ENCODE results near the gene LRFN4.

The LRFN4 gene

GRCh38 chr11:66877588-66878385 is 20.9 kb downstream of the LRFN4 start:
- no peaks in the 10 kb centered on the region for H3K27me3 ChIP-seq (ENCODE audit: insufficient read depth, low read length)
- no peaks in the 10 kb centered on the region for H3K36me3 ChIP-seq (ENCODE audit: insufficient read depth, low read length)
- H3K4me3 ChIP-seq (ENCODE audit: low read depth, low read length), result no peak overlapping the region
- H3K27ac ChIP-seq (ENCODE audit: low read depth, low read length), result no peak overlapping the region
- no peak overlapping the region for H2AFZ ChIP-seq (ENCODE audit: low read length, unreplicated experiment)
- no peaks in the 10 kb centered on the region for H3K79me2 ChIP-seq (ENCODE audit: control insufficient read depth, insufficient read depth, low read length, unreplicated experiment)
- peaks cover 6% of the 10 kb centered on the region for H3K4me1 ChIP-seq (ENCODE audit: control insufficient read depth, insufficient read depth, low read length, unreplicated experiment)

- no peaks in the 10 kb centered on the region for H3K79me2 ChIP-seq (ENCODE audit: control insufficient read depth, insufficient read depth, low read length, unreplicated experiment)
- H3K36me3 ChIP-seq (ENCODE audit: insufficient read depth, low read length), result no peaks in the 10 kb centered on the region
- H2AFZ ChIP-seq (ENCODE audit: low read length, unreplicated experiment), result no peak overlapping the region
- H3K4me3 ChIP-seq (ENCODE audit: low read depth, low read length), result no peak overlapping the region
- H3K27ac ChIP-seq (ENCODE audit: low read depth, low read length), result no peak overlapping the region
- H3K4me1 ChIP-seq (ENCODE audit: control insufficient read depth, insufficient read depth, low read length, unreplicated experiment), result peaks cover 13% of the 10 kb centered on the region
- no peaks in the 10 kb centered on the region for H3K27me3 ChIP-seq (ENCODE audit: insufficient read depth, low read length)
Observed at GRCh38 chr11:66878474-66878873, 21.6 kb downstream of the LRFN4 start.

- Histone ChIP-seq H3K36me3 (ENCODE audit: insufficient read depth, low read length) (no peaks in the 10 kb centered on the region), H2AFZ (ENCODE audit: low read length, unreplicated experiment) (no peak overlapping the region), H3K4me1 (ENCODE audit: control insufficient read depth, insufficient read depth, low read length, unreplicated experiment) (peaks cover 16% of the 10 kb centered on the region), H3K79me2 (ENCODE audit: control insufficient read depth, insufficient read depth, low read length, unreplicated experiment) (no peaks in the 10 kb centered on the region), H3K4me3 (ENCODE audit: low read depth, low read length) (no peak overlapping the region), H3K27ac (ENCODE audit: low read depth, low read length) (no peak overlapping the region), H3K27me3 (ENCODE audit: insufficient read depth, low read length) (no peaks in the 10 kb centered on the region)
Observed at GRCh38 chr11:66879000-66879399, 22.1 kb downstream of the LRFN4 start.

- H3K4me1 ChIP-seq (ENCODE audit: control insufficient read depth, insufficient read depth, low read length, unreplicated experiment), result peaks cover 16% of the 10 kb centered on the region
- no peaks in the 10 kb centered on the region for H3K36me3 ChIP-seq (ENCODE audit: insufficient read depth, low read length)
- H3K27ac ChIP-seq (ENCODE audit: low read depth, low read length), result no peak overlapping the region
- H3K79me2 ChIP-seq (ENCODE audit: control insufficient read depth, insufficient read depth, low read length, unreplicated experiment), result no peaks in the 10 kb centered on the region
- no peaks in the 10 kb centered on the region for H3K27me3 ChIP-seq (ENCODE audit: insufficient read depth, low read length)
- H2AFZ ChIP-seq (ENCODE audit: low read length, unreplicated experiment), result no peak overlapping the region
- no peak overlapping the region for H3K4me3 ChIP-seq (ENCODE audit: low read depth, low read length)
Observed at GRCh38 chr11:66879583-66879982, 22.7 kb downstream of the LRFN4 start.

- H3K79me2 ChIP-seq (ENCODE audit: control insufficient read depth, insufficient read depth, low read length, unreplicated experiment), result no peaks in the 10 kb centered on the region
- H3K27ac ChIP-seq (ENCODE audit: low read depth, low read length), result no peak overlapping the region
- no peaks in the 10 kb centered on the region for H3K36me3 ChIP-seq (ENCODE audit: insufficient read depth, low read length)
- no peak overlapping the region for H2AFZ ChIP-seq (ENCODE audit: low read length, unreplicated experiment)
- H3K27me3 ChIP-seq (ENCODE audit: insufficient read depth, low read length), result no peaks in the 10 kb centered on the region
- H3K4me3 ChIP-seq (ENCODE audit: low read depth, low read length), result no peak overlapping the region
- peaks cover 16% of the 10 kb centered on the region for H3K4me1 ChIP-seq (ENCODE audit: control insufficient read depth, insufficient read depth, low read length, unreplicated experiment)
Observed at GRCh38 chr11:66879999-66880398, 23.1 kb downstream of the LRFN4 start.

GRCh38 chr11:66880496-66881450 is 23.9 kb downstream of the LRFN4 start:
- H3K27ac ChIP-seq (ENCODE audit: low read depth, low read length), result no peak overlapping the region
- H3K4me3 ChIP-seq (ENCODE audit: low read depth, low read length), result no peak overlapping the region
- no peaks in the 10 kb centered on the region for H3K79me2 ChIP-seq (ENCODE audit: control insufficient read depth, insufficient read depth, low read length, unreplicated experiment)
- H3K4me1 ChIP-seq (ENCODE audit: control insufficient read depth, insufficient read depth, low read length, unreplicated experiment), result peaks cover 20% of the 10 kb centered on the region
- H2AFZ ChIP-seq (ENCODE audit: low read length, unreplicated experiment), result no peak overlapping the region
- H3K36me3 ChIP-seq (ENCODE audit: insufficient read depth, low read length), result no peaks in the 10 kb centered on the region
- H3K27me3 ChIP-seq (ENCODE audit: insufficient read depth, low read length), result no peaks in the 10 kb centered on the region

- Histone ChIP-seq H2AFZ (ENCODE audit: low read length, unreplicated experiment) (no peak overlapping the region), H3K36me3 (ENCODE audit: insufficient read depth, low read length) (no peaks in the 10 kb centered on the region), H3K27ac (ENCODE audit: low read depth, low read length) (no peak overlapping the region), H3K4me3 (ENCODE audit: low read depth, low read length) (no peak overlapping the region), H3K27me3 (ENCODE audit: insufficient read depth, low read length) (no peaks in the 10 kb centered on the region), H3K79me2 (ENCODE audit: control insufficient read depth, insufficient read depth, low read length, unreplicated experiment) (no peaks in the 10 kb centered on the region), H3K4me1 (ENCODE audit: control insufficient read depth, insufficient read depth, low read length, unreplicated experiment) (peaks cover 27% of the 10 kb centered on the region)
Observed at GRCh38 chr11:66881451-66881835, 24.6 kb downstream of the LRFN4 start.

GRCh38 chr11:66881927-66882452 is 25.1 kb downstream of the LRFN4 start:
- no peak overlapping the region for H3K4me3 ChIP-seq (ENCODE audit: low read depth, low read length)
- no peaks in the 10 kb centered on the region for H3K27me3 ChIP-seq (ENCODE audit: insufficient read depth, low read length)
- H3K36me3 ChIP-seq (ENCODE audit: insufficient read depth, low read length), result no peaks in the 10 kb centered on the region
- H3K79me2 ChIP-seq (ENCODE audit: control insufficient read depth, insufficient read depth, low read length, unreplicated experiment), result no peaks in the 10 kb centered on the region
- no peak overlapping the region for H3K27ac ChIP-seq (ENCODE audit: low read depth, low read length)
- H2AFZ ChIP-seq (ENCODE audit: low read length, unreplicated experiment), result no peak overlapping the region
- peaks cover 32% of the 10 kb centered on the region for H3K4me1 ChIP-seq (ENCODE audit: control insufficient read depth, insufficient read depth, low read length, unreplicated experiment)

- H3K36me3 ChIP-seq (ENCODE audit: insufficient read depth, low read length), result no peaks in the 10 kb centered on the region
- H3K27ac ChIP-seq (ENCODE audit: low read depth, low read length), result peak overlapping the region; percentile 89; the same call in 1 of the 2 replicates
- no peaks in the 10 kb centered on the region for H3K27me3 ChIP-seq (ENCODE audit: insufficient read depth, low read length)
- H2AFZ ChIP-seq (ENCODE audit: low read length, unreplicated experiment), result no peak overlapping the region
- peaks cover 38% of the 10 kb centered on the region for H3K4me1 ChIP-seq (ENCODE audit: control insufficient read depth, insufficient read depth, low read length, unreplicated experiment)
- no peak overlapping the region for H3K4me3 ChIP-seq (ENCODE audit: low read depth, low read length)
- H3K79me2 ChIP-seq (ENCODE audit: control insufficient read depth, insufficient read depth, low read length, unreplicated experiment), result no peaks in the 10 kb centered on the region
Observed at GRCh38 chr11:66882561-66883015, 25.7 kb downstream of the LRFN4 start.

- Histone ChIP-seq H3K27ac (ENCODE audit: low read depth, low read length) (peak overlapping the region; percentile 89), H3K36me3 (ENCODE audit: insufficient read depth, low read length) (no peaks in the 10 kb centered on the region), H3K27me3 (ENCODE audit: insufficient read depth, low read length) (no peaks in the 10 kb centered on the region), H3K4me3 (ENCODE audit: low read depth, low read length) (peak overlapping the region; percentile 14; the same call in 1 of the 2 replicates), H3K4me1 (ENCODE audit: control insufficient read depth, insufficient read depth, low read length, unreplicated experiment) (peaks cover 43% of the 10 kb centered on the region), H2AFZ (ENCODE audit: low read length, unreplicated experiment) (no peak overlapping the region), H3K79me2 (ENCODE audit: control insufficient read depth, insufficient read depth, low read length, unreplicated experiment) (no peaks in the 10 kb centered on the region)
Observed at GRCh38 chr11:66883016-66883965, 26.4 kb downstream of the LRFN4 start.

All from ACC112 (cell line).